ENCODE measurements around the gene UBE3D.
A peak's percentile ranks its signal among the peaks of the same experiment; 100 is the strongest.
"Not testable (repeated sequence)": the region's sequence is repeated elsewhere in the genome, so short reads cannot be mapped to it uniquely, and the experiment has no call there.

Gene UBE3D

DNA sequence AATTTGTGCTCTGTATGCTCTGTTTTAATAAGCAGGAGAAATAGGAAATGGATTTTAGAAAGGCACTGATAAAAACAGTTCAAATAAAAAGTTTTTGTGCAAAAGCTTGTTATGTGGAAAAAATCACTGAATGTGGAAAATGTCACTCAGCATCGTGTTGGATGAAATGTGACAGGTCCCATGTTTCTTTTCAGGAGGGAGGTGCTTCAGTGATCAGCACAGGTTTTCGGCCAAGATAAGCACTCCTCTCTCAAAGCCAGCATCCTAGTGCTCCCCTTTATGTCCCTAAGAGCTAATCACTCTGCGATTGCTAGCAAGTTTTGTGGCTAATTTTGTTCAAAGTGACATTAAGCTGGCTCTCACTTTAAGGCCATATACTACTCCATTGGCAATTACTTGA, 12.0 kb downstream of the UBE3D start:
- DNase-seq = no peak

DNA sequence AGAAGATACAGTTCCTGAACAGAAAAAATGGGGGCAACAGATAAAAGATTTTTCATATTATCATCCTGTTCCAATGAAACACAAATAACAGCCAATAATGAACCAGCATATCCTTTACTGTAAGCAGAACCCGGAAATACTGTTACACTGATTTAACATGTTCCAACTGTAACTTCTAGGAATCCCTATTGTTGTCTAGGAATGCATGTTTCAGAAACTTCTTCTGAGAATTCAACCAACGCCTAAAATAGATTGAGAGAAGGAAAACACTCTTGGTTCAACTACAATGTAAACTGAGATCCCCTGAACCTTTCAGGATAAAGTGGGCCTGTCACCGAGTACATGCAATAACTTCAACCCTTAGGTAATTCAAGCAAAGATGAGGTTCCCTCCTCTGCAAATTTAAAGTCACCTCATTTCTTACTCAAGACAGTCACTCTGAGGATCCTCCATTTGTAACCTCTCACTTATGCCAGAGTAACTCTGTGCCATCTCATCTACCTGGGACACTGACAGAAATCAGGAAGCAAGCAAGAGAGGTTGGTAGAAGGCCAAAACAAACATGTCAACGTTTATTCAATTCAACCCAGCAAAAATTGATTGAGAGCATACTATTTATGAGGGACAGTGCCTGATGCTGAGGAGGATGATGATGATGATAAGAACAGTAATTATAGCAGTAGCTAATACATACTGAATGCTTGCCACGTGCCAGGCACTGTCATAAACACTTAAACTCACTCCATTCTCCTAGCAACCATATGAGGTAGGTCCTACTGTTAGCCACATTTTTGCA, 14.1 kb downstream of the UBE3D start:
- no peak for DNase-seq

DNA sequence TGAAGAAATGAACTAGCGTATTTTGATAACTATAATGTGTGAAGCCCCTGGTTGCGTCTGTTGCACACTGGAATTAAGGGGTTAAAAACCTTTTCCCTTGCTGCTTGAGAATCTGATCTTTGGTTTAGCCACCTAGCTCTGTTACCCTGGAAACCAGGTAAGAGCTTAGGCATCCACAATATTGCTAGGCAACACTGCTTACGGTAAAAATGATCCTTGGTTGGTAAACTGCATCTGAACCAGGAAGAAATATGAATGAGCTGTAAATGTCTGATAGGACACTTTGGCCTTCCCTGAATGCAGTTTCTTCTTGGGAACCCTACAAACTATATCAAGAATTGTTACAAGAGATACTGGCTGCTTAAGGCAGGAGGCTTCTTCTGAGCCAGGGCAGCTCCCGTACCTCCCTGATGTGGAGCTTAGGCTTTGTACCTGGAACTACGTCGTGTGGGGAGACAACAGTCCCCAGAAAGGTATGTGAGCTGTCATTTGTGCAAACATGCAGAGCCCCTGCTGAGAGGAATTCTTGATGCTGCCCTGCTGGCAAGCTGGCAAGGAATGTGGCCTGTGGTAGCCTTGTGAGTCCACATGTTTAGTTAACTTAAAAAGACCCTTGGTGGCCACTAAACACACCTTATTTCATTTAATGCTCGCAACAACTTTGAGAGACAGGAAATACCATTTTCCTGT, 18.4 kb downstream of the UBE3D start:
- DNase-seq = no peak

DNA sequence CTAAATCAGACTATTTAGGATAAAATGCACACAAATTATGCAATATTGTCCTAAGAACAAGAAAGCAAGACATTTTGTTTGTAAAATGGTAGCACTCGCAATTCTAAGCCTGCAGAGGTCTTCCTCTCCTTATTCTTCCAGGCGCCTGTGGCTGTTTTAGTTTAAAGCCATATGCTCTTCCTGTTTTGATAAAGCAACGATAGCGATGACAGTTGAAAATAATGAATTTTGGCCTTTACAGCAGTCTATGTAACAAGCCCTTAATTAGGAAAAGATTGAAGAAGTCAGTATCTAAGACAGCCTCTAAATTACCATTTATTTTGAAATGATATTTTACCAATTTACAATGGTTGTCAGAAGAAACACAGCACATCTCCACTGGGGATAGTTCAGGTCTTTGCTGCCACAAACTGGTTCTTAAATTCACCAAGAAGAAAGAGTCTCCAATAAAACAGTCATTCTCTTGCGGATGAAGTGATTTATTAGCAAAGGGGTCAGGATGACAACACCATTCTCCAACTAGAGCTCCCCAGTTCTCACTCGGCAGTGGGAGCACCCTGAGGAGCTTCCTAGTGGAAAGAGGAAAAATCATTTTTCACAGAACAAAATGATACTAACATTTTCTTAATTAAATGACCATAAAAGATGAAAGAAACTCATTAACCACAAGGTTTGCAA, 21.4 kb downstream of the UBE3D start:
- no peak for DNase-seq

DNA sequence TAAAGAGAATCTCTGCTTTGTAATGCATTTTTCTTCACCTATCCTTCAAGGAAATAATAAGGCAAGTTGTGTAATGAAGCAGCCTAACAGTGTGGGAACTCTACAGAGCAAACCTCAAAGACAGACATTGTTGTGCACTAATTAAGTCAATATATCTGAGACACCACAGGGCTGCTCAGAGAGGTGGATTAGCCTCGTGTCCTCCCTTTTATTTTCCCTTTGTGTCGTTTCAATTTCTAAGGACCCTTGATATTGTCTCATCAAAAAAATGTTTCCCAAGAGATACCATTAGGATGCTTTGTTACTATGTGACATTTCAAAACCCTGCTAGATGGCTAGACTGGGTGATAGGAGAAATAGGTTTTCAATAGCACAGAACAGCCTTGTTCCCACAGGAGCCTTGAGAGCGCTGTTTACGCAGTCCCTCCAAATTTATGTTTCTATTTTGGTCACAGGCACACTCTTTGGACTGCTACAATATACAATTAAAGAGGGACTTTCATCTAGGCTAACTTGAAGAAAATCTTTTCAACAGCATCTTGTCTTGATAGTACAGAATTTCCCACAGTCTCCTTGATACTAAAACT, 23.1 kb downstream of the UBE3D start:
- DNase-seq = no peak

DNA sequence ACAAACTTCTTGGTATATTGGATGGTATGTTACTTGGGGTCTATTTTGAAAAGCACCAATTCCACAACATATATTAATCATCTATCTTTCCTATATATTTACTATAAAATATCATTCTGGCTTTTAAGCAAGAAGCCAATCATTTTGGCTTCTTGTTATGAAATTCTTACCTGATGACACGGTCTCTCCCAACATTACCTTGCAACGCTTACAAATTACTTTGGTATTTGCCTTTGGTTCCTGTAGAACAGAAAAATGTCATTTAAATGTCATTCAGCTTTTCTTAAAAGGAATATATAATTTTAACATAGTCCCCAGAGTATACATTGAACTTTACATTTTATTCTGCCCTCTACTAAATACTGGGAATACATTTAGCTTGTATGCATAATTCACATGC, 27.4 kb downstream of the UBE3D start:
- DNase-seq = no peak

DNA sequence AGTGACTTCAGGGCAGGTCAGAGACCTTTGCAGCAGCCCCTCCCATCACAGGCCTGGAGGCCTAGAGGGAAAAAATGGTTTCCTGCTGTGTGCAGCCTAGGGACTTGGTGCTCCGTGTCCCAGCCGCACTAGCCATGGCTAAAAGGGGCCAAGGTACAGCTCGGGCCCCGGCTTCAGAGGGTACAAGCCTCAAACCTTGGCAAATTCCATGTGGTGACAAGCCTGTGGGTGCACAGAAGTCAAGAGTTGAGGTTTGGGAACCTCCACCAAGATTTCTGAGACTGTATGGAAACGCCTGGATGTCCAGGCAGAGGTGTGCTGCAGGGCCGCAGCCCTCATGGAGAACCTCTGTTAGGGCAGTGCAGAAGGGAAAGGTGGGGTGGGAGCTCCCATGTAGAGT, 34.0 kb downstream of the UBE3D start:
- DNase-seq = no peak

DNA sequence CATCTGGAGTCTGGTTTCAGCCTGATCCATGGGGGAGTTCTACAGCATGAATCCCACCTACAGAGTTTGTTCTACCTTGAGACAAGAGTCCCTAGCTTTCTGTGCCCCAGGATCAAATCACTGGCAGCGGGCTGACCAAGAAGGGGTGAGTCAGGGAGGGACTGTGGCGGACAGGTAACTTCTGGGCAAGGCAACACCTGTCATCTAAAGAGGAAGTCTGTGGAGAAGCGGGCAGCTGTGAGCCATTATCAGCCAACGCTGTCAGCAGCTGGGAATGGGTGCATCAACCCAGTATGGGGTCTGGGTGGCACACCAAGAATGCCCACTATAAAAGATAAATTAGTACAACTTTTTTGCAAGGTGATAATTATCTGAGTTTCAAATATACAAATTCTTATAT, 45.9 kb downstream of the UBE3D start:
- no peak for DNase-seq

DNA sequence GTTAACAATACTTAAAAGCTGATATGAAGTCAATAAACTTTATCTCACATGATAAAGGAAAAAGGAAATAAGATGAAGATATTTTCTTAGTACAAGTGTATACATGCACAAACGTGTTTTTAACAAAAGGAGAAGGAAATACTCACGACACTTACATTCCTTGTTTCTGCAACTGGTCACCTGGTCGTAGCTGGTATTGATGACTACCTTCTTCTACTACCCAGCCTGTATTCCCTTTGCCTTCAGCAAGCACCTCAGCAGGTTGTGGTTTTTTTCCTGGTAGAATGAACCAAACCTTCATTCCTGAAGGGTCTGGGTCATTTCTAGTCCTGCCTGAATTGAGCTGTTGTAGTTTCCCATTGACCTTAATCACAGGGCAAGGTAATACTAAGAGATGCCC, 54.5 kb downstream of the UBE3D start:
- not testable (repeated sequence) for DNase-seq

DNA sequence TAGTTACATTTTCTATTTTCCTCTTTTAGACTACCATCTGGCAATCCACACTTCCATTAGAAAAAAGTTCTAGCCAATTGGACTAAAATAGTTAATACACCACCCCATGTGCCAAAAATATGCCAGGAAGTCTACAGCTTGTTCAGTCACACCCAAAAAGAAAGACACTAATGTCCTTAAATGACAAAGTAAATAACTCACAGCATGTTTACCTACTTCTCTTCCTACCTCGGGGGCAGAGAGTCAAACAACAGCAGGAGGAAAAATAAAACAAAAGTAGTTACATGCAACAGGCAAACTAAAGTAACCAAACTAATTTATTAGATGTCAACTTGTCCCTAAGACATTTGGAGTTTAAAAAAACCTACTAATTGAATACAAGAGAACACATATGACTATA, 57.0 kb downstream of the UBE3D start:
- DNase-seq = no peak

DNA sequence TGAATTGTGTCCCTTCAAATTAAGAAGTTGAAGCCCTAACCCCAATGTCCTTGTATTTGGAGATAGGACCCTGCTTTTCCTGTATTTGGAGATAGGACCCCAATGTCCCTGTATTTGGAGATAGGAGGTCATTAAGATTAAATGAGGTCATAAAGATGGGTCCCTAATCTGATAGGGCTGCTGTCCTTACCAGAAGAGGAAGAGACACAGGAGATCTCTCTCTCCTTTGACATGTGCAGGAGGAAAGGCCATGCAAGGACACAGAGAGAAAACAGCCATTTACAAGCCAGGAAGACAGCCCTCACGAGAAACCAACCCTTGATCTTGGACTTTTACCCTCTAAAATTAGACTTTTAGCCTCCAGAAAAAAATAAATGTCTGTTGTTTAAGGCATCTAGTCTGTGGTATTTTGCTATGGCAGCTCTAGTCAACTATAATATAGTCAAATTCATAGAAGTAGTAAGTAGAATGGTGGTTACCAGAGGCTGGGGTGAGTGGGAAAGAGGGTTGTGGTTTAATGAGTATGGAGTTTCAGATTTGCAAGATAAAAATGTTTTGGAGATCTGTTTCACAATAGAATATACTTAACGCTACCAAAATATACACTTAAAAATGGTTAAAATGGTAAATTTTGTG, 59.3 kb downstream of the UBE3D start:
- DNase-seq = no peak

DNA sequence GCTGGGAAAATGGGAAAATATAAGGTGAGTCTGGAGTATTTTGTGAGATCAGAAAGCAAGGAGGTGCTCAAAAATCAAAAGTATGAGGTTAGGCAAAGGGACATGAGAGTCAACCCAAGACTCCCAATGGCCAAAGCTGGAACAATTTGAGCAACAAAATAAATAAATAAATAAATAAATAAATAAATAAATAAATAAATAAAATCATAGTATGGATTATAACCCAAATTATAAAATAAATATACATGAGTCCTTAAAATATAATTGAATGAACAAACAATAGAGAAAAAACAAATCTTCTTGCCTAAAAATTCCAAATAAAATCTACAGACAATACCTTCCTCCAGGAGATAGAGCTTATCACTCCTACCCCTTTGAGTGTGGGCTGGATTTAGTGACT, 69.5 kb downstream of the UBE3D start:
- DNase-seq = no peak

DNA sequence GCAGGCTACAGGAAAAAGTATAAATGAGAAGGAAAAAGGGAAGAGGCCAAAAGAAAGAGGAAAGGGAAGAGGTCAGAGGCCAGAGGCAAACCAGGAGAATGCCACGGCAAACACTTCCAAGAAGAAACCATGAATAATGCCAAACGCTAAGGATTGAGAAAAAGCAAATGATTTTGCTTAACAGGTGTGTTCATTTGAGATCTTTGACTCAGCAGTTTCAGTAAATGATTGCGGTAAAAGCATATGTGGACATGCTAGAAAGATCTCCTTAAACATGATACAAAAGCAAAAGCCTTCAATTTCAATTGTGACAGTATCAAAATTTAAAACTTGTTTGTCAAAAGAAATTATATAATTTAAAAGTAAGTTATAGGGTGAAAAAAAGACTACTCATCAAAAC, 70.6 kb downstream of the UBE3D start:
- no peak for DNase-seq

DNA sequence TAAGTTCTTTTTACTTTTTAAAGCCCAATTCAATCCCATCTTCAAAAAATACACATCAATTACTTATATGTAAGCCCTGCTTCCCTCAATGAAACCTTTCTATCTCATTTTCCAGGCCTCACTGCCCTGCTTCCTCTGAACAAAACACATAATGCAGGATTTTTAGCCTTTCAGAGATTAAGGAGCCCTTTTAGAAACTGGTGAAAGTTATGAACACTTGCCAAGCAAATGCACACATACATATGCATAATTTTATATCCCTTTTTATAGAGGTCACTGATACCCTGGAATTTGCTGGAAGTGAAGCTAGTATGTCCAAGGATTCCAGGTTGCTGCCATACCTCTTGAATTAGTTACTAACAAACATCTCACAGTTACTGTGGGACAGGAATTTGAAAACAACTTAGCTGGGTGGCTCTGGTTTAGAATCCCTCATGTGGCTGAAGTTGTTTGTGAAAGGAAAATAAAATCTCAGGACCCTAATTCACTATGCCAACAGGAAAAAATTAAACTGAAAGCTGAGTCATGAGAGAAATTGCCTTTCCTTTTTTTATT, 75.8 kb downstream of the UBE3D start:
- DNase-seq = no peak

DNA sequence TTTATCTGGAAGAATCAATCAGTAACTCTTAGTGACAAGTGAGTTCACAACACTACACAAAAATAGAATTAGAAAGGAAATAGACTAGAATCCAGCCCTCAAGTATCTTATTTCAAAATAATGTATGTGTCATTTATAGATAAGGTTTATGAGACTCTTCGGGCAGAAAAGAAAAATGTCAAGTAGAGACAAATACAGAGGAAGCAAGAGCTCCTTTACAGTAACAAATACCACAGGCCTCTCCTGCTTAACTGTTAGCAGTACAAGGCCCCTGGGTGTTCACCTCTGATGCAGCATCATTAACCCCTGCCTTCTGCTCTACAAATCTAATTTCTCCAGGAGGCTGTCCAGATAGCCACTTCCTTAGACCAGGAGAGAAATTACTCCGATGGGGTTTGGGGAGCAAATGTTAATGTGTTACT, 76.7 kb downstream of the UBE3D start:
- no peak for DNase-seq

DNA sequence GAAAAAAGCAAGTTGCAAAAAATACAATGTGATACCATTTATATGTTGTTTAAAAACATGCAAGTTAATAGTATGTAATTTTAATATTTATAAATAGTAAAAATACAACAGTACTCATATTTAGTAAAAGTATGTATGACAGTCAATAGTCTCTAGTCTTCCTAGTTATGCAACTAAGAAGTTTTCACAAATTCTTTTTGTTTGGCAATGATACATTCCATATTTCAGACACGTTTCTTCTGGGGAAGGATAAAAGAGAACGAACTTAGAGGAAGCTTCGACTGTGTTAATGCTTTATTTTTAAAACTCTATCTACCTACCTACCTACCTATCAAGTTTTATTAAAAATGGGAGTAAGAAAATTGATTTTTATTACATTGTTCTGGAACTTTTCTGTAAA, 77.7 kb downstream of the UBE3D start:
- DNase-seq = no peak

DNA sequence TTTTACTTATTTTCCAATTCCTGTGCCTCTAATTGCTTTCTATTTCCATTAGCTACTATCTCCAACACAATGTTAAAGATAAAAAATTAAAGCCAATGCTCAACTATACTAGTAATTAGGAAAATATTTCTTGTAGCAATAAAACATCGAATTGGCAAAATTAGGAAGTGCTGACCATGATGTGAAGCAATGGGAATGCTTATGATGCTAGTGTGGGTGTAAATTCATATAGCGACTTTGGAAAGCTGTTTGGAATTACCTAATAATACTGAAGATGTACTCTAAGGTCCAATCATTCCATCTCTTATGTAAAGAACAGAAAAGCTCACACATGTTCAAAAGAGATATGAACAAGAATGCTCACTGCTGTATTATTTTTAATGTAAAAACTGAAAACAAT, 78.2 kb downstream of the UBE3D start:
- DNase-seq = no peak

DNA sequence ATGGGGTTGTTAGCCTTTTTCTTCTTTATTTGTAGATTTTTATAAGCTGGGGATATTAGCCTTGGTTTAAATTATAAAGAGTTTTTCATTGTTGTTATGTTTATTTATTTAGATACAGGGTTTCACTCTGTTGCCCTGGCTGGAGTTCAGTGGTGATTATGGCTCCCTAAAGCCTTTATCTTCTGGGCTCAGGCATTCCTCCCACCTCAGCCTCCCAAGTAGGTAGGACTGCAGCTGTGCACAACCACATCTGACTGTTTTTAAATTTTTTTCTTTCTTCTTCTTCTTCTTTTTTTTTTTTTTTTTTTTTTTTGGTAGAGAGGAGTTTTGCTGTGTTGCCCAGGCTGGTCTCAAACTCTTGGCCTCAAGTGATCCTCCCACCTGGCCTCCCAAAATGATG, 80.9 kb downstream of the UBE3D start:
- DNase-seq = no peak

DNA sequence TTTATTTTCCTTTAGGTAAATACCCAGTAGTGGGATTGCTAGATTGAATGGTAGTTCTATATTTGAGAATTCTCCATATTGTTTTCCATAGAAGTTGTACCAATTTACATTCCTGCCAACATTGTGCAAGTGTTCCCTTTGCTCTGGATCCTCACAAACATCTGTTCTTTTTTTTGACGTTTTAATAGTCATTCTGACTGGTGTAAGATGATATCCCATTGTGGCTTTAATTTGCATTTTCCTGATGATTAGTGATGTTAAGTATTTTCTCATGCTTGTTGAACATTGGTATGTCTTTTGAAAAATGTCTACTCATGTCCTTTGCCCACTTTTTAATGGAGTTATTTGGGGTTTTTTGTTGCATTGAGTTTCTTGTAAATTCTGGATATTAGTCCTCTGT, 85.6 kb downstream of the UBE3D start:
- peak; percentile 95 for DNase-seq

DNA sequence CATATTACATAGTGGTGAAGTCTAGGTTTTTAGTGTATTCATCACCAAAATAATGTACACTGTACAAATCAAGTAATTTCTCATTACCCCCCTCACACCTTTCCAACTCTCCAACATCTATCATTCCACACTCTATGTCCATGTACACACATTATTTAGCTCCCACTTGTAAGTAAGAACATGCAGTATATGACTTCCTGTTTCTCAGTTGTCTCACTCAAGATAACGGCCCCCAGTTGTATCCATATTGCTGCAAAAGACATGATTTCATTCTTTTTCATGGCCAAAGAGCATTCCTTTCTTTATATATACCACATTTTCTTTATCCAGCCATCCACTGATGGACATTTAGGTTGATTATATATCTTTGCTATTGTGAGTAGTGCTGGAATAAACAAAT, 86.0 kb downstream of the UBE3D start:
- no peak for DNase-seq

DNA sequence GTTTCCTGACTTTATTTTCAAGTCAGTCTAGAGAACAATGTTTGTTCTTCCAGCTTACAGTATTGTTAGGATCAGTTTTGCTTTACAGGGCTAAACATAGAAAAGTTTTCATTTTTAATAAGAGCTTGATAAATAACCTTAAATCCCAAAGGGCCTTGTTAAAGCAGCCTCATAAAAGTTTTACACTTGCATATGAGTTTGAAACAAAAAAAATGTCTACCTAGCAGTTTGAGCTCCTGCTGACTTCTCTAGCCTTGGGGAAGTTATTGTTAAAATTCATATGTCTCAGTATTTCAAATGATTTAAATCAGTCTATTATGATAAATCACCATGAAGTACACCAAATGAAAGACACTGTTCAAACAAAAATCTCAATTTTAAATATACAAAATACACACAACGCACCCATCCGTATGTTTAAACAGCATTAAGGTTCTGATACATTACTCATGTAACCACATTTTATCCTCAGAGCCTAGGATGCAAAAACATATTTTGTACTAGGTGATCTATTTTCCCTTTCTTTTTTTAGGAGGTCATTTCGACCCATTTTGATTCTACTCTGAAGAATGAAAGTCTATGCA, 87.2 kb downstream of the UBE3D start:
- DNase-seq = no peak

DNA sequence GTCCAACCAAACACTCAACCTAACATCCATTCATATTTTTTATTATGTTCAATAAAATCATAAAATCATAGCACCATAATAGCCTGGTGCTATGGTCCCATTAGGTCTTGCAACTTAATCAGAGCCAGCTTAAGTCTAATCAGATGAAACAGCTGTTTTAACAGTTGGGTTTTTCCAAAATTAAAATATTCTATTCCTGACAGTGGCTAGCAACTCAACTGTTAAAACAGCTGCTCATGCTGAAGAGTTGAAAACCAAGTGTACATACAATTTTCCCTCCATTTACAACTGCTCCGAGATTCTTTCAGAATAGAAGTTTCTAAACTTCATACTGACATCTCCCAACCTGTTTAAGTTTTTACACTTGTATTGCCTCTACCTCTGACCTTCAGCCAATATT, 89.5 kb downstream of the UBE3D start:
- no peak for DNase-seq
